GM19452 (cell line): ENCODE results near the gene KMT2A.
"Not testable (repeated sequence)": the region's sequence is repeated elsewhere in the genome, so short reads cannot be mapped to it uniquely, and the experiment has no call there.

Experiments used
- ATAC-seq: cut with Tn5 transposase; IDR thresholded peaks from one replicate; pipeline ENCODE4 v1.9.1; 2021; ENCODE audit not compliant: unreplicated experiment

Gene KMT2A

DNA sequence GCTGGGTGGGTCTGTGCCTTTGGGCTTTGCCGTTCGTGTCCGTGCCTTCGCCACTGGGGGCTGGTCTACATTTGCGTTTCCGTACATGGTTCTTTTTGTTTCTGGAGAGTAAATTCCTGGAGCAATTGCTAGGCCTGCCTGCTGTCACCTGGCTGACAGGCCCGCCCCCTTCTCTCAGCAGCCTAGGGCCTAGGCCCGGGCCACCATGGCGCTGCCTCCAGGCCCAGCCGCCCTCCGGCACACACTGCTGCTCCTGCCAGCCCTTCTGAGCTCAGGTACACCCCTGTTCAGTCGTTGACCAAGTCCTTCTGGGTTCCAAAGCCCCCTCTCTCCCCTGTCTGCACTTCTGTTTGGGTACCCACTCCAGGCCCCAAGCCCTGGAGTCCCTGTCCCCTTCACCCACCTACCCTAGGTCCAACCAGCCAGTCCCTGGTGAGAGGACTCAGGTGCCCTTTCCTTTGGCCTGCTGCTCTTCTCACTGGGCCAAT, 95.3 kb downstream of the KMT2A start:
- ATAC-seq = no peak

DNA sequence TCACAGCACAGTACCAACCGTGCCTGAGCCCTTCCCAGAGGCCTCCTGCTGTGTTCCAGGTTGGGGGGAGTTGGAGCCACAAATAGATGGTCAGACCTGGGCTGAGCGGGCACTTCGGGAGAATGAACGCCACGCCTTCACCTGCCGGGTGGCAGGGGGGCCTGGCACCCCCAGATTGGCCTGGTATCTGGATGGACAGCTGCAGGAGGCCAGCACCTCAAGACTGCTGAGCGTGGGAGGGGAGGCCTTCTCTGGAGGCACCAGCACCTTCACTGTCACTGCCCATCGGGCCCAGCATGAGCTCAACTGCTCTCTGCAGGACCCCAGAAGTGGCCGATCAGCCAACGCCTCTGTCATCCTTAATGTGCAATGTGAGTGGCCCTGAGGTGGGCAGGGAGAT, 95.8 kb downstream of the KMT2A start:
- ATAC-seq = no peak

DNA sequence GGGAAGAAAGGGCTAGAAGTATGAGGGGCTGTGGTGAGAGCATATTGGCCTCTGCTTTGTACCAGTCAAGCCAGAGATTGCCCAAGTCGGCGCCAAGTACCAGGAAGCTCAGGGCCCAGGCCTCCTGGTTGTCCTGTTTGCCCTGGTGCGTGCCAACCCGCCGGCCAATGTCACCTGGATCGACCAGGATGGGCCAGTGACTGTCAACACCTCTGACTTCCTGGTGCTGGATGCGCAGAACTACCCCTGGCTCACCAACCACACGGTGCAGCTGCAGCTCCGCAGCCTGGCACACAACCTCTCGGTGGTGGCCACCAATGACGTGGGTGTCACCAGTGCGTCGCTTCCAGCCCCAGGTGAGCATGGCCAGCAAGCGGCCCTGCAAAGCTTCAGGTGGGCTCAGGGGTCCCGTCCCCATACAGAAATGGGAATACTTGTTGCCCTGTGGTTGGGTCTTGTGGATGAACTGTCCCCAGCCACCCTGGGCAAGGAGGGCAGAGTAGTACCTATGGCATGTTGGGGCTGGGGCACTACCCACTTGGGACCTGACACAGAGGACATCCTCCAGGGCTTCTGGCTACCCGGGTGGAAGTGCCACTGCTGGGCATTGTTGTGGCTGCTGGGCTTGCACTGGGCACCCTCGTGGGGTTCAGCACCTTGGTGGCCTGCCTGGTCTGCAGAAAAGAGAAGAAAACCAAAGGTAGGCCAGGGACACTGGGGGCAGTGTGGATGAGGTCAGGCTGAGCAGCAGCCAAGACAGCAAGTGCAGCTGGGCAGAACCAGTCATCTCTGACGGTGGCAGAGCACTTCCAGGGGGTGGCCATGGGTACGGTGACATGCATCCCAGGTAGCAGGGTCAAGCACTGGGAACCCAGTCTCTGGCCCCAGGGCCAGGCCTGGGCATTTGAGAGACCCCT, 96.8 kb downstream of the KMT2A start:
- ATAC-seq = no peak

DNA sequence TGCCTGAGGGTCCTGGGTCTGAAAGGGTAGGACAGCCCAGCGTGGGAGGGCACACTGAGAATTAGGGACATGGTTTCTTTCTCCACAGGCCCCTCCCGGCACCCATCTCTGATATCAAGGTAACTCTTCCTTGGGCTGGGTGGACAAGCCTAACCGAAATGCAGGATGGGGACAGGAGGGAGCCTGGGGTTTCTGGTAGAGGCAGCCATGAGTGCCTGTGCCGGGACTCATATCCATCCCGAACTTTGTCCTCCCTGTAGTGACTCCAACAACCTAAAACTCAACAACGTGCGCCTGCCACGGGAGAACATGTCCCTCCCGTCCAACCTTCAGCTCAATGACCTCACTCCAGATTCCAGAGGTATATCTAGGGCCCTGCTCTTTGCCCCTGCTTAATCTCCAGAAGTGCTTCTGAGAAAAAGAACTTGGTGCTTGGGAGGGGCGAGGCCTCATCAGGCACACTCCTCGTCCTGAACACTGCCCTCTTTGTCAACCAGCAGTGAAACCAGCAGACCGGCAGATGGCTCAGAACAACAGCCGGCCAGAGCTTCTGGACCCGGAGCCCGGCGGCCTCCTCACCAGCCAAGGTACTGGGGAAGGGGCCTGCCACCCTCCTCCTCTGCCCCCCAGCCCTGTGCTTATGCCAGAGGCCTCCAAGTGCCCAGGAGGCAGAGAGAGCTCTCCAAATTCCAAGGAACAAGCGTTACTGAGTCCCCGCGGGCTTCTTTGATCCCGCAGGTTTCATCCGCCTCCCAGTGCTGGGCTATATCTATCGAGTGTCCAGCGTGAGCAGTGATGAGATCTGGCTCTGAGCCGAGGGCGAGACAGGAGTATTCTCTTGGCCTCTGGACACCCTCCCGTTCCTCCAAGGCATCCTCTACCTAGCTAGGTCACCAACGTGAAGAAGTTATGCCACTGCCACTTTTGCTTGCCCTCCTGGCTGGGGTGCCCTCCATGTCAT, 97.8 kb downstream of the KMT2A start:
- ATAC-seq = no peak

DNA sequence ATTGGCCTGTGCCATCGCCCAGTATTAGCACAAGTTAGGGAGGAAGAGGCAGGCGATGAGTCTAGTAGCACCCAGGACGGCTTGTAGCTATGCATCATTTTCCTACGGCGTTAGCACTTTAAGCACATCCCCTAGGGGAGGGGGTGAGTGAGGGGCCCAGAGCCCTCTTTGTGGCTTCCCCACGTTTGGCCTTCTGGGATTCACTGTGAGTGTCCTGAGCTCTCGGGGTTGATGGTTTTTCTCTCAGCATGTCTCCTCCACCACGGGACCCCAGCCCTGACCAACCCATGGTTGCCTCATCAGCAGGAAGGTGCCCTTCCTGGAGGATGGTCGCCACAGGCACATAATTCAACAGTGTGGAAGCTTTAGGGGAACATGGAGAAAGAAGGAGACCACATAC, 99.0 kb downstream of the KMT2A start:
- ATAC-seq = no peak

DNA sequence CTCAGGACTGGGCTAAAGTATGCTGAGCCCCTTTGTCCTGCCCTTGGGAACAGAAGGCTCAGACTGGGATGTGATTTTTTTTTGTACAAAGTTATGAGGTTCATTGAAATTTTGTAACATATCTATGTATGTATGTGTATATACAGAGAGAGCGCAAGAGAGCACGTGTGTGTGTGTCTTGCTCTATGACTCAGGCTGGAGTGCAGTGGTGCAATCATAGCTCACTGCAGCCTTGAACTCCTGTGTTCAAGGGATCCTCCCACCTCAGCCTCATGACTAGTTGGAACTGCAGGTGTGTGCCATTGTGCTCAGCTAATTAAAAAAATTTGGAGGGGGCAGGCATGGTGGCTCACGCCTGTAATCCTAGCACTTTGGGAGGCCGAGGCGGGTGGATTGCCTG, 100.4 kb downstream of the KMT2A start:
- ATAC-seq = no peak

DNA sequence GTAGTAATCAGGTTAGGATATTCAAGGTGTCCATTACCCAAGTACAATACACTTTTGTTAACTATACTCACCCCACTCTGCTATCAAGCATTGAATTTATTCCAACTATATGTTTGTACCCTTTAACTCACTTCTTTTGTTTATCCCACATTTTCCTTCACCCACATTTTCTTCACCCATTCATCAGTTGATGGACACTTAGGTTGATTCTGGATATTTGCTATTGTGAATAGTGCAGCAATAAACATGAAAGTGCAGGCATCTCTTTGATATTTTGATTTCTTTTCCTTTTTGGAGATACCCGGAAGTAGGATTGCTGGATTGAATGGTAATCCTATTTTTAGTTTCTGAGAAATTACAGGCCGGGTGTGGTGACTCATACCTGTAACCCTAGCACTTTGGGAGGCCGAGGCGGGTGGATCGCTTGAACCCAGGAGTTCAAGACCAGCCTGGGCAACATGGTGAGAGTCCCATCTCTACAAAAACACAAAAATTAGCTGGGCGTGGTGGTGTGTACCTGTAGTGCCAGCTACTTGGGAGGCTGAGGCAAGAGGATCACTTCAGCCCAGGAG, 101.2 kb downstream of the KMT2A start:
- ATAC-seq = no peak

DNA sequence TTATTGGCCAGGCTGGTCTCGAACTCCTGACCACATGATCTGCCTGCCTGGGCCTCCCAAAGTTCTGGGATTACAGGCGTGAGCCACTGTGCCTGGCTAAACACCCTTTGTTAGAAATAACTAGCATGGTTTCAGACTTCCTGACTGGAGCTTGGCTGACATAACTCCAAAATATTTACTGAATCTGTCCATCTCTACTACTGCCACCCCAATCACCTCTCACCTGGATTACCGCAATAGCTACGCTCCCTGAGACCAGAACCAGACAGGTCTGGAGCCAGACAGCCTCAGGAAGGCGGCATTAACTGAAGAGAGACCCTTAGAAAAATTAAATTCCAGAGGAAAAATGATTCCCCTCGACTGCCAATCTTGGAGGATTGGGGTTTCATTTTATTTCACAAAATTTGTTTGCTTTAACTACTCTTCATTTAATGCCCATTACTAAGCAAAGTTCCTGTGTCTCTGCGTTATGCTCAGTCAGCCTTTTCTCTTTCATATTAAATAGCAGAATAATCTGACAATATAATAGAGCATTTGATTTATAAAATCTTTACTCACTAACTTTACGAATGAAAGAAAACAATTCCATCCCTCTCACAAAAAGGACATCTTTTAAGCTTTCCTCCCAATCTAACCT, 107.8 kb downstream of the KMT2A start:
- ATAC-seq = no peak

DNA sequence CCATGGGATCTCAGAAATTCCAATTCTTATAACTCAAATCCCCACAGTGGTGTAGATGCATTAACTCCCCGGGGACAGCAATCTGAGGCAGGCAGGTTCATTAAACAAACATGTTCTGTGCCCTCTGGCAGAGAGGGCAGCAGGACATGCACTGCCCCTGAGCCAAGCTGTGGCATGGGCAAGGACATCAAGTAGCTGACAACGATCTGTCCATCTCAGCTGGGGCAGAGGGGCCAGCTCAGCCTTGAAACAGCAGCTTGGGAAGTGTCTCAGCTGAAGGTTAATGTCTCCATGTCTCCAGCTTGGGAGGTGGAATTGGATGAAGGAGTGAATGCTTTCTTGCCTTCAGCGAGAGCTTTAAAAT, 108.3 kb downstream of the KMT2A start:
- no peak for ATAC-seq

DNA sequence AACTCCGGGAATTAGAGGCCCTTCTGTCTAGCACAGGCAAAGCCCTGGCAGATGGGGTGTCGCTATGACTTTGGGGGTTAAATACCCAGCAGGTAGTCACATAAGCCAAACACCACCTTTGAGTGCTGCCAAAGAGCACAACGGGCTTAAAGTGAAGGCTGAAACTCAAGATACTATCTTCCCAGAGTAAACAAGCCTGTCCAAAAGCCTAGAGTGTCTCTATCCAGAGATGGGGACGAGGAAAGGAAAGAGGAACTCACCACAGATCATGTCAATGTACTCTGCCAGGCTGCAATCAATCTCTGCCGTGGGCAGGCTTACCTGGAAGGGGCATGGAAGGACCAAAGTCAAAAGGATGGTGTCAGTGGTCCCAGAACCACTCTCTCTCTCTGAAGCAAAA, 109.2 kb downstream of the KMT2A start:
- no peak for ATAC-seq

DNA sequence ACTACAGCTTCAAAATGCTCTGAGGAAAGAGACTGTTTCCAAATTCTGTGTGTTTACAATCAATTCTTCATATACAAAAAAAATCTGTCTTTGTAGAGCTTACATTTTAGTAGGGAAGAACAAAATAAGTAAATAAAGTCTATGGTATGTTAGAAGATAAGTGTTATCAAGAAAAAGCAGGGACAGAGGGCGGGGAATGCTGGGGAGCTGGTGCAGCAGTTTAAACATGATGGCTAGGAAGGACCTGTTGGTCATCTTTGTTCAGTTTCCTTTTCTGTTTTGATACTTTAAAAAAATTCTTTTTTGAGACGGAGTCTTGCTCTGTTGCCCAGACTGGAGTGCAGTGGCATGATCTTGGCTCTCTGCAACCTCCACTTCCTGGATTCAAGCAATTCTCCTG, 110.8 kb downstream of the KMT2A start:
- no peak for ATAC-seq

DNA sequence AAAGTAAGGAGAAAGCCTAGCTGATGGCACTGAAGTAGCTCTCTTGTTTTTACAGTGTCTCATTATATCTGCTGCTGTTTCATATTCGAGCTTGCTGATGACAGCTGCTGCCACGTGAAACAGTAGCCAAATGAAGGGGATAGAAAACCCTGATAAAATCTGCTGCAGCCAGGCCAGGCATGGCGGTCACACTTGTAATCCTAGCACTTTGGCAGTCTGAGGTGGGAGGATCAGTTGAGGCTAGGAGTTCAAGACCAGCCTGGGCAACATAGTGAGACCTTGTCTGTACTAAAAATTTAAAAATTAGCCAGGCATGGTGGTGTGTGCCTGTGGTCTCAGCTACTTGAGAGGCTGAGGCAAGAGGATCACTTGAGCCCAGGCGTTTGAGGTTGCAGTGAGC, 116.0 kb downstream of the KMT2A start:
- ATAC-seq = no peak

DNA sequence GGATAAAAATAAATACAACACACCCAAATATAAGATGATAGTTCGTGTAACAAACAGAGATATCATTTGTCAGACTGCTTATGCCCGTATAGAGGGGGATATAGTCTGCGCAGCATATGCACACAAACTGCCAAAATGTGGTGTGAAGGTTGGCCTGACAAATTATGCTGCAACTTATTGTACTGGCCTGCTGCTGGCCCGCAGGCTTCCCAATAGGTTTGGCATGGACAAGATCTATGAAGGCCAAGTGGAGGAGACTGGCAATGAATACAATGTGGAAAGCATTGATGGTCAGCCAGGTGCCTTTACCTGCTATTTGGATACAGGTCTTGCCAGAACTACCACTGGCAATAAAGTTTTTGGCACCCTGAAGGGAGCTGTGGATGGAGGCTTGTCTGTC, 124.5 kb downstream of the KMT2A start:
- ATAC-seq = no peak

DNA sequence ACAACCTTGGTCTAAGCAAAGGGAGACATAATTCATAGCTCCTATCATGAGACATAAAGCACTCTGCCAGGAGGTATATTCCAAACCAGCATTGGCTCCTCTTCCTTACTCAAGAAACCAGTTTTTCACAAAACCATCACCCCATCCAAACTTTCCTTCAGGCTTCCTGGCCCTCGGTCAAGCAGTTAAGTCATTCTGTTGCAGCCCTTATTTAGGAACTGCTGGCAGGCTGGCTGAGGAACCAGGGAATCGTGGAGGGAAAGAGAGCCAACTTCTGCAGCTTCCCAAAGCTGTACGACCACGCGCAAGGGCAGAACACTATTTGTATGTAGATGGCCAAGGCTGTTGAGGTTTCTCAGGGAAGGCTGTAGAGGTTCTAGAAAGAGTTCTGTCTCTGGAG, 128.8 kb downstream of the KMT2A start:
- no peak for ATAC-seq

DNA sequence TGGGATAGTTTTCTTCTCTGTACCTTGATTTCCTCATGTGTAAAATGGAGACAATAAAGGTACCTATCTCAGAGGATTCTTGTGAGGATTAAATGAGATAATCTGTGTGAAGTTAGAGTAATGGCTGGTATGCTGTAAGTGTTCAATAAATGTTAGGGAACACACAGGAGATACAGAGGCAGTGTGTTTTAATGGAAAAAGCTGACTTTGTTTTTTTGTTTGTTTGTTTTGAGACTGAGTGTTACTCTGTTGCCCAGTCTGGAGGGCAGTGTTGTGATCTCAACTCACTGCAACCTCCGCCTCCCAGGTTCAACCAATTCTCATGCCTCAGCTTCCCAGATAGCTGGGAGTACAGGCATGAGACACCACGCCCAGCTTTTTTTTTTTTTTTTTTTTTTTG, 133.4 kb downstream of the KMT2A start:
- no peak for ATAC-seq

DNA sequence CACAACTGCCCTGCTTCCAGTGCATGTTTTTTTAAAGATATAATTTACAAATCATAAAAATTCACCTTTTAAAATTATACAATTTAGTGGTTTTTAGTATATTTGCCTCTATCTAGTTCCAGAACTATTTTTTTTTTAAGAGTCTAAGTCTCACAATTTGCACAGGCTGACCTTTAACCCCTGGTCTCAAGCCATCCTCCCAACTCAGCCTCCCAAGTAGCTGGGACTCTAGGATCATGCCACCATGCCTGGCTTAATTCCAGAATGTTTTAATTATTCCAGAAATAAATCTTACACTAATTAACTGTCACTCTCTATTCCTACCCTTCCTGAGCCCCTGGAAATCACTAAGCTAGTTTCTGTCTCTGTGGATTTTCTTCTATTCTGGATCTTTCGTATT, 134.5 kb downstream of the KMT2A start:
- ATAC-seq = no peak

DNA sequence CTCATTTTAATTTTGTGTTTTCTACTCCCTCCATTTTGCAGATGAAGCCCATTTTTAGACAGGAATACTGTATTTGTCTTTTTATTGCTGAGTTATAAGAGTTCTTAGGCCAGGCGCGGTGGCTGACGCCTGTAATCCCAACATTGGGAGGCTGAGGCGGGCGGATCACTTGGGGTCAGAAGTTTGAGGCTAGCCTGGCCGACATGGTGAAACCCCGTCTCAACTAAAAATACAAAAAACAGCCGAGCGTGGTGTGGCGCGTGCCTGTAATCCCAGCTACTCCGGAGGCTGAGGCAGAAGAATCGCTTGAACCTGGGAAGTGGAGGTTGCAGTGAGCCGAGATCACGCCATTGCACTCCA, 135.4 kb downstream of the KMT2A start:
- not testable (repeated sequence) for ATAC-seq

DNA sequence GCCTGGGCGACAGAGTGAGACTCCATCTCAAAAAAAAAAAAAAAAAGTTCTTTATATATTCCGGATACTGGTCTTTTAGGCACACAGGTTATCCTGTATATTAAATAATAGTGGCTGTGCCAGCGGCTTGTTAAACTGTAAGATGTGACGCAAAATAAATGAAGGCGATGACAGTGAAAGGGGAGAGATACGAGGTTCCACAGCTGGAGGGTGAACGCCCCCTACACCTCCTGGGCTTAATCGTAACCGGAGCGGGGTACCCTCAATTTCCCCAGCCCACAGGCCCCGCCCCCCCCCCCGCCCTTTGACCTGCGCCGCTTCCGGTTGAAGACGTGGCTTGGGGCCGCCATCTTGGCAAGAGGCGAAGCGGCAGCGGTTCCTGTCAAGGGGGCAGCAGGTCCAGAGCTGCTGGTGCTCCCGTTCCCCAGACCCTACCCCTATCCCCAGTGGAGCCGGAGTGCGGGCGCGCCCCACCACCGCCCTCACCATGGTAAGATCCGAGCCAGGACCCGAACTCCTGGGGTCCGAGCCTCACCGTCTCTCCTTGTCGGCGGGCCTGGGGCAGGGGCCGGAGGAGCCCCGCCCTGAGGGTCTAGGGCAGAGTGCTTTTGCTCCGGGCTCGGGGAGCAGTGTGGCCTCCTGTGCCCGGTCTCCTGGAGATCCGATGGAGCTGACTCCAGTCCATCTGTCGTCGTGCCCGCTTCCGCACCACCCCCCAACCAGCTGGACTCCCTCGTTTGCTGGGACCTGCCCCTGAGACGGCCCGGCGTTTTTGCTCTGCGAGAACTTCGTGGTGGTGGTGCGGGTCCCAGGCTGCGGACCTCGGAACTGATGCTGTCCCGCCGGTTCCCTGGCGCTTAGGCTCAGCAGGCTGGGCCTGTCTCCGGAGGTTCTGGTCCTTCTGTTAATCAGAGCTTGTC, 136.0 kb downstream of the KMT2A start, which contains the start of gene ARCN1:
ARCN1 (plus strand) TSS at position 349 of the 920 bp plus-strand sequence; CDS start at position 488, 139 bp downstream.
- no peak for ATAC-seq

DNA sequence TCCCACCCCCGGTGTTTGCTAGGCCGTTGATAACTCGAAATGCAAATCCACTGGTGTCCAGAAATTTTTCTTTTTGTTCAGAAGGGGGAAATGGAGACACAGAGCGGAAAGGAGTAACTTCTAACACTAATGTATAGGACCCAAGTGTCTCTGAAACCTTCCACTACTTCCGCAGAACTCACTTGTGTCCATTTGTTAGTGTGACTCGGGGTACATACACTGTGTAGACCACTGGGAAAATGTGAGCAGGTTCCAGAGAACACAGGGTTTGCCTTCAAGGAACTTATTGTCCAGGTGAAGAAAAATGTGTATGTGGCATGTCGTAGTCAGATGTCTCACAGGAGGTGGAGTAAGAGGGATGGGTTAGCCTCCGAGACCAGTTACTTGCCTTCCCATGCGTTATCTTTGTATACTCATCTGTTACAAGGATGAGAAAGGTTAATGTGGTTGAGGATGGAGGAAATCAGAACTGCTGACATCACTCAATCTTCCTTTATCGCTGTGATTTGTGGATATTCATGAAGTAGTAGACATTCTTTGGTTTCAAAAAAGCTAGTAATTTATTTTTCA, 136.8 kb downstream of the KMT2A start:
- ATAC-seq = no peak

DNA sequence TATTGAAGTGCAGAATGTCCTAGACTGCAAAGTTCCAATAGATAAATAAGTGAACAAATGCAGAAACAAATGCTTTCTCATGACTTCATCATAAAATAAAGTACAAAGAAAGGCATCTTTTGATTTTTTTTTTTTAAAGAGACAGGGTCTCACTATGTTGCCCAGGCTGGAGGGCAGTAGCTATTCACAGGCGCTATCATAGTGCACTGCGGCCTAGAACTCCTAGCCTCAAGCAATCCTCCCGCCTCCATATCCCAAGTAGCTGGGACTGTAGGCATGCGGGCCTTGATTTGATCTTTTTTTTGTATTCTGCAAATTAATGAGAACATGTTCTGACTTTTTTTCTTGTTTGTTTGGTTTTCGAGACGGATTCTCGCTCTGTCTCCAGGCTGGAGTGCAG, 138.3 kb downstream of the KMT2A start:
- no peak for ATAC-seq
